GM18520 (cell line): ENCODE results near the gene RGS6.

ENCODE experiments used
- ATAC-seq: cut with Tn5 transposase; IDR thresholded peaks from one replicate; pipeline ENCODE4 v1.9.1; 2021; ENCODE audit not compliant: unreplicated experiment

Gene RGS6

GRCh38 chr14:71943695-71944018 is 11.4 kb downstream of the RGS6 start:
- ATAC-seq = no peak

GRCh38 chr14:71947947-71948500 is 15.8 kb downstream of the RGS6 start:
- ATAC-seq = no peak

- no peak for ATAC-seq
Observed at GRCh38 chr14:71952381-71953363, 20.4 kb downstream of the RGS6 start.

- ATAC-seq = no peak
Observed at GRCh38 chr14:71956920-71957563, 24.8 kb downstream of the RGS6 start.

GRCh38 chr14:71959055-71959454 is 26.8 kb downstream of the RGS6 start:
- no peak for ATAC-seq

- ATAC-seq = no peak
Observed at GRCh38 chr14:71960494-71961353, 28.5 kb downstream of the RGS6 start.

GRCh38 chr14:71961972-71962371 is 29.7 kb downstream of the RGS6 start:
- no peak for ATAC-seq

- ATAC-seq = no peak
Observed at GRCh38 chr14:71964716-71965115, 32.5 kb downstream of the RGS6 start.

GRCh38 chr14:71966528-71966927 is 34.3 kb downstream of the RGS6 start:
- no peak for ATAC-seq

- no peak for ATAC-seq
Observed at GRCh38 chr14:71967704-71968103, 35.5 kb downstream of the RGS6 start.

GRCh38 chr14:71970272-71970671 is 38.0 kb downstream of the RGS6 start:
- no peak for ATAC-seq

- no peak for ATAC-seq
Observed at GRCh38 chr14:71985538-71986189, 53.4 kb downstream of the RGS6 start.

- no peak for ATAC-seq
Observed at GRCh38 chr14:71988476-71988875, 56.2 kb downstream of the RGS6 start.

- ATAC-seq = no peak
Observed at GRCh38 chr14:71988939-71989338, 56.7 kb downstream of the RGS6 start.

- no peak for ATAC-seq
Observed at GRCh38 chr14:71994416-71994815, 62.2 kb downstream of the RGS6 start.

GRCh38 chr14:71995741-71996140 is 63.5 kb downstream of the RGS6 start:
- ATAC-seq = no peak

- no peak for ATAC-seq
Observed at GRCh38 chr14:71996610-71997009, 64.4 kb downstream of the RGS6 start.

- ATAC-seq = no peak
Observed at GRCh38 chr14:72000907-72001306, 68.7 kb downstream of the RGS6 start.

GRCh38 chr14:72002731-72003130 is 70.5 kb downstream of the RGS6 start:
- no peak for ATAC-seq

GRCh38 chr14:72008666-72009065 is 76.4 kb downstream of the RGS6 start:
- ATAC-seq = no peak

- ATAC-seq = no peak
Observed at GRCh38 chr14:72010474-72010873, 78.2 kb downstream of the RGS6 start.
